ENCODE data around the gene SNRNP40.

- TF ChIP-seq CTCF (IDR thresholded peaks at IDR 0.05; ENCODE audit: poor library complexity): no peak
- no peak for TF ChIP-seq EZH2 (IDR thresholded peaks at IDR 0.05; ENCODE audit: borderline replicate concordance)
- no peak for TF ChIP-seq EZH2phosphoT487 (IDR thresholded peaks at IDR 0.05; ENCODE audit: low read depth, severe bottlenecking, unreplicated experiment)
Measured at GRCh38 chr1:31224068-31224467, 72.5 kb downstream of the SNRNP40 start.
